ENCODE measurements around the gene OMD. TPM values are rescaled to one million over a fixed set of nuclear protein-coding genes. Genes with fewer than 3 reads are reported as not detected.

The OMD gene
- total and polyA plus RNA-seq, 2 of the 8 experiments (the other 6 are each of a cell fraction or from before 2014, with no cell fraction given), result not detected

- no peak overlapping the region for H3K56ac ChIP-seq (replicated peaks; ENCODE audit: insufficient read length, low read depth, low read length)
- H3K27me3 ChIP-seq (replicated peaks in 1 of 4; ENCODE audit: control insufficient read depth in 3 of 4, extremely low read depth in 1 of 4, insufficient read depth in 3 of 4, low read length in 3 of 4), result no peaks in the 10 kb centered on the region
- no peak overlapping the region for H3K14ac ChIP-seq (ENCODE audit: insufficient read length)
- no peak overlapping the region for H2AFZ ChIP-seq (ENCODE audit: low read length)
- H4K20me1 ChIP-seq (replicated peaks in 1 of 2; ENCODE audit: control insufficient read depth in 1 of 2, insufficient read depth in 2 of 2, low read length in 2 of 2), result no peaks in the 10 kb centered on the region
- H4K91ac ChIP-seq (replicated peaks; ENCODE audit: insufficient read length, low read length), result no peak overlapping the region
- H3K79me1 ChIP-seq (ENCODE audit: low read depth, low read length), result no peaks in the 10 kb centered on the region
- H2BK120ac ChIP-seq (replicated peaks; ENCODE audit: low read depth, low read length), result no peak overlapping the region
- no peak overlapping the region for H2AK5ac ChIP-seq (ENCODE audit: low read depth, low read length)
- no peak overlapping the region for H3K4ac ChIP-seq (replicated peaks; ENCODE audit: insufficient read length, low read depth, low read length)
- no peak overlapping the region for H4K5ac ChIP-seq (ENCODE audit: insufficient read length, low read depth, low read length)
- H2BK5ac ChIP-seq (ENCODE audit: low read depth, low read length), result no peak overlapping the region
- H3K9me3 ChIP-seq (ENCODE audit: insufficient read depth in 2 of 2, low read depth in 1 of 2, low read length in 1 of 2), result no peaks in the 10 kb centered on the region
- no peak overlapping the region for H2BK12ac ChIP-seq (ENCODE audit: low read depth, low read length)
- no peak overlapping the region for H4K8ac ChIP-seq (ENCODE audit: extremely low read depth, insufficient read depth, low read length)
- no peaks in the 10 kb centered on the region for H3K36me3 ChIP-seq (ENCODE audit: control insufficient read depth in 2 of 4, insufficient read depth in 4 of 4, low read length in 3 of 4)
- H3K18ac ChIP-seq (ENCODE audit: extremely low read depth, low read length), result no peak overlapping the region
- H3K4me2 ChIP-seq (ENCODE audit: insufficient read depth in 1 of 2, low read depth in 2 of 2, low read length in 2 of 2), result no peak overlapping the region
- ChIA-PET POLR2A (ENCODE audit: partially characterized antibody) (no interaction called here), CTCF (ENCODE audit: partially characterized antibody) (no interaction called here)
- H3K23ac ChIP-seq (ENCODE audit: insufficient read length), result no peak overlapping the region
- FAIRE-seq (no peak), DNase-seq (ENCODE audit: low read depth in 1 of 2, low spot score in 2 of 2) (no peak)
- H3K4me1 ChIP-seq (replicated peaks in 1 of 4; ENCODE audit: control insufficient read depth in 3 of 4, insufficient read depth in 4 of 4, low read length in 3 of 4), result no peaks in the 10 kb centered on the region
- H2BK20ac ChIP-seq (ENCODE audit: low read length), result no peak overlapping the region
- no peak overlapping the region for H3K4me3 ChIP-seq (ENCODE audit: extremely low read depth in 1 of 4, insufficient read depth in 2 of 4, low read depth in 3 of 4, low read length in 4 of 4)
- WGBS, 2 experiments (ENCODE audit: extremely low coverage in 1 of 2, insufficient coverage in 1 of 2, insufficient read length in 1 of 2, insufficient replicate concordance in 2 of 2, low coverage in 1 of 2, low lambda C conversion rate in 2 of 2, missing lambda C conversion rate in 1 of 2), result 89% methylated on average over 5 of the region's 5 CpGs; no CpG with 5 or more reads in 1 of the 2 experiments
- no peaks in the 10 kb centered on the region for H3K79me2 ChIP-seq (ENCODE audit: control insufficient read depth in 1 of 2, insufficient read depth in 2 of 2, low read length in 2 of 2)
- H3K9ac ChIP-seq (replicated peaks in 1 of 4; ENCODE audit: extremely low read depth in 1 of 4, low read depth in 3 of 4, low read length in 3 of 4), result no peak overlapping the region
- H2BK15ac ChIP-seq (ENCODE audit: low read length), result no peak overlapping the region
- H3K27ac ChIP-seq (ENCODE audit: low read depth, low read length), result no peak overlapping the region
- no peaks in the 10 kb centered on the region for H3K23me2 ChIP-seq (ENCODE audit: low read depth, low read length)
- TF ChIP-seq, protein P1, sequence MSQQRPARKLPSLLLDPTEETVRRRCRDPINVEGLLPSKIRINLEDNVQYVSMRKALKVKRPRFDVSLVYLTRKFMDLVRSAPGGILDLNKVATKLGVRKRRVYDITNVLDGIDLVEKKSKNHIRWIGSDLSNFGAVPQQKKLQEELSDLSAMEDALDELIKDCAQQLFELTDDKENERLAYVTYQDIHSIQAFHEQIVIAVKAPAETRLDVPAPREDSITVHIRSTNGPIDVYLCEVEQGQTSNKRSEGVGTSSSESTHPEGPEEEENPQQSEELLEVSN (IDR thresholded peaks at IDR 0.05), result no peak
- TF ChIP-seq BRCA1 (IDR thresholded peaks at IDR 0.05; ENCODE audit: low read depth, low read length) (no peak), RXRA (IDR thresholded peaks at IDR 0.05; ENCODE audit: insufficient read depth, low read depth, low read length) (no peak), JUN (IDR thresholded peaks at IDR 0.05; ENCODE audit: low read depth, low read length) (no peak), TEAD4 (IDR thresholded peaks at IDR 0.05; ENCODE audit: low read depth, low read length) (no peak), CTBP2 (IDR thresholded peaks at IDR 0.05; ENCODE audit: borderline replicate concordance, insufficient read depth, insufficient read length, low read length) (no peak), BACH1 (IDR thresholded peaks at IDR 0.05; ENCODE audit: low read length) (no peak), TBP (IDR thresholded peaks at IDR 0.05; ENCODE audit: low read depth, low read length) (no peak)
Measured at GRCh38 chr9:92432972-92433548, 8.8 kb upstream of the OMD start.

Data from H1 (cell line).